ENCODE results near the gene PPP6R1. TPM values are rescaled to one million over a fixed set of nuclear protein-coding genes. Genes with fewer than 3 reads are reported as not detected.

PPP6R1 gene
- total and polyA plus RNA-seq, 12 donors: 28.9 to 116 (median 74.9) TPM

DNA sequence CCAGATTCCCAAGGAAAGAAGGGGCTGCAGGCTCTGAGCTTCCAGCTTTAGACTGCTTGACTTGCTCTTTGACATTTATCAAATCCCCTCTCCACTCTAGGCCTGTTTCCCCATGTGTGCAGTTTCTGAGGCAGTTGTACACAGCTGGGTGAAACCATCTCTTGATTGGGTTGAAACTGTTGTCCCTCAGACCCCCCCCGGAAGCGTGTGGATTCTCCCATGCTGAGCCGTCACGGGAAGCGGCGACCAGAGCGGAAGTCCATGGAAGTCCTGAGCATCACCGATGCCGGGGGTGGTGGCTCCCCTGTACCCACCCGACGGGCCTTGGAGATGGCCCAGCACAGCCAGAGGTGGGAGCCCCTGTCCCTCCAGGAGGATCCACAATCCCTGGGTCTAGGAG is 44.7 kb upstream of the PPP6R1 start:
- WGBS, 4 donors: 94 to 96% (median 95%) methylated on average over 7 to 11 of the region's 11 CpGs
- no peaks in the 10 kb centered on the region for H3K9me3 ChIP-seq (replicated peaks in 1 of 3)
- peaks cover 3 to 9% of the 10 kb centered on the region in 2 donors for H3K4me1 ChIP-seq (replicated peaks in 1 of 2)
- no peaks in the 10 kb centered on the region for H3K27me3 ChIP-seq
- DNase-seq: no peak
- H3K27ac ChIP-seq: no peak overlapping the region
- TF ChIP-seq CTCF (IDR thresholded peaks at IDR 0.05): no peak
- TF ChIP-seq POLR2A (IDR thresholded peaks at IDR 0.05): no peak
- intact Hi-C loops (cut with DNase I): loop anchor here in 1 of 2 donors (5.0 kb wide), 1 partner anchor 79 kb away; the partner anchor contains the start of gene TMEM238
- peaks cover 0 to 12% of the 10 kb centered on the region in 2 donors for H3K36me3 ChIP-seq (replicated peaks in 1 of 2)
- H3K4me3 ChIP-seq: no peak overlapping the region

GRCh38 chr19:55302318-55302703 is 43.5 kb upstream of the PPP6R1 start:
- WGBS, 4 donors: 68 to 76% (median 73%) methylated on average over 11 to 12 of the region's 12 CpGs
- Histone ChIP-seq H3K4me3 (peak overlapping the region in 1 of 4 donors; percentile 56), H3K4me1 (replicated peaks in 1 of 2) (peaks cover 3 to 9% of the 10 kb centered on the region in 2 donors), H3K27ac (no peak overlapping the region), H3K9me3 (replicated peaks in 1 of 3) (no peaks in the 10 kb centered on the region), H3K36me3 (replicated peaks in 1 of 2) (peaks cover 0 to 12% of the 10 kb centered on the region in 2 donors), H3K27me3 (no peaks in the 10 kb centered on the region)
- TF ChIP-seq CTCF (IDR thresholded peaks at IDR 0.05): no peak
- no peak for TF ChIP-seq POLR2A (IDR thresholded peaks at IDR 0.05)
- intact Hi-C loops (cut with DNase I): loop anchor here in 1 of 2 donors (5.0 kb wide), 1 partner anchor 80 kb away; the partner anchor contains the start of gene TMEM238
- no peak for DNase-seq

DNA sequence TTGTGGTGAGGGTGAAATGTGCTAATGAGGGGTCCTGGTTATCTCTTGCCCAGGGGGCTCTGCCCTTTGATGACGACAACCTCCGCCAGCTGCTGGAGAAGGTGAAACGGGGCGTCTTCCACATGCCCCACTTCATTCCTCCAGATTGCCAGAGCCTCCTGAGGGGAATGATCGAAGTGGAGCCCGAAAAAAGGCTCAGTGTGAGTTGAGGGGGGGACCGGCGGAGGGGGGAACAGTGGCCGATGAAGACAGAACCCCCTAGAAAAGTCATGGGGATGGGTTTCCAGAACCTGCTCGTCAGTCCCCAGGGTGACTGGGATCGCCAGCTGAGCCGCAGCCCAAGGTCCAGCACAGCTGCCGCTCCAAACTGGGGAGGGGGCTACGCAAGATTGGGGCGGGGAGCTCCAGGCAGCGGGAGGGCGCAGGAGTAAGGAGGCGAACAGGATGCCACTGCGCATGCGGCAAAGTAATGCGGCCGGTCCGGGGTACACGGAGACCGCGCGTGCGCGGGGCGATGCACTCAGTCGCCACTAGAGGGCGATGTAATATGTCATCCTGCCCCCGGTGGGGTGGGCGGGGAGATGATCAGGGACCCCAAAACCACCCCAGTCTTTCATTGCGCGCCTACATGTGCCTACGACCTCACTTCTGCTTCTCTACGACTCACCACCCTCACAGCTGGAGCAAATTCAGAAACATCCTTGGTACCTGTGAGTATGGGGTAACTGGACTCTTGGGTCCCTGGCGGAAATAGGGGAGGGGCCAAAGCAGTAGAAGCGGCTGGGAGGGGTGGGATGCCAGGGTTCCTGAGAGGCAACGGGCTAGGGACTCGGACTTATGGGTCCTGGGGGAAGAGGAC is 42.9 kb upstream of the PPP6R1 start:
- intact Hi-C loops (cut with DNase I): loop anchor here in 1 of 2 donors (5.0 kb wide), 1 partner anchor 81 kb away; the partner anchor contains the start of gene TMEM238
- Histone ChIP-seq H3K36me3 (replicated peaks in 1 of 2) (peaks cover 0 to 12% of the 10 kb centered on the region in 2 donors), H3K4me3 (peak overlapping the region in 1 of 4 donors; percentile 56), H3K4me1 (replicated peaks in 1 of 2) (peaks cover 3 to 9% of the 10 kb centered on the region in 2 donors), H3K27ac (peak overlapping the region in 3 of 5 donors; percentile 6 to 30 (median 8)), H3K9me3 (replicated peaks in 1 of 3) (no peaks in the 10 kb centered on the region), H3K27me3 (no peaks in the 10 kb centered on the region)
- 12 to 22% (median 13%) methylated on average over 20 to 42 of the region's 42 CpGs for whole genome bisulfite sequencing, 4 donors
- peak; percentile 90 to 98 (median 94) for TF ChIP-seq CTCF (IDR thresholded peaks at IDR 0.05)
- TF ChIP-seq POLR2A (IDR thresholded peaks at IDR 0.05): no peak
- peak; percentile 80 to 92 (median 89) for DNase-seq

GRCh38 chr19:55300886-55301458 is 42.2 kb upstream of the PPP6R1 start:
- Histone ChIP-seq H3K4me3 (no peak overlapping the region), H3K27ac (peak overlapping the region in 2 of 5 donors; percentile 6 to 30)
- TF ChIP-seq CTCF (IDR thresholded peaks at IDR 0.05) (no peak), POLR2A (IDR thresholded peaks at IDR 0.05) (peak in 1 of 2 donors; percentile 38)

More at GRCh38 chr19:55300886-55301458, 42.2 kb upstream of the PPP6R1 start:
- Histone ChIP-seq H3K36me3 (replicated peaks in 1 of 2) (peaks cover 0 to 12% of the 10 kb centered on the region in 2 donors), H3K4me1 (replicated peaks in 1 of 2) (peaks cover 3 to 9% of the 10 kb centered on the region in 2 donors), H3K27me3 (no peaks in the 10 kb centered on the region), H3K9me3 (replicated peaks in 1 of 3) (no peaks in the 10 kb centered on the region)
- intact Hi-C loops (cut with DNase I): loop anchor here in 1 of 2 donors (5.0 kb wide), 1 partner anchor 81 kb away; the partner anchor contains the start of gene TMEM238
- WGBS, 4 donors: 50 to 55% (median 52%) methylated on average over 15 of the region's 15 CpGs
- peak in 6 of 7 donors; percentile 58 to 80 (median 70) for DNase-seq
